ENCODE results near the gene FBH1.

DNA sequence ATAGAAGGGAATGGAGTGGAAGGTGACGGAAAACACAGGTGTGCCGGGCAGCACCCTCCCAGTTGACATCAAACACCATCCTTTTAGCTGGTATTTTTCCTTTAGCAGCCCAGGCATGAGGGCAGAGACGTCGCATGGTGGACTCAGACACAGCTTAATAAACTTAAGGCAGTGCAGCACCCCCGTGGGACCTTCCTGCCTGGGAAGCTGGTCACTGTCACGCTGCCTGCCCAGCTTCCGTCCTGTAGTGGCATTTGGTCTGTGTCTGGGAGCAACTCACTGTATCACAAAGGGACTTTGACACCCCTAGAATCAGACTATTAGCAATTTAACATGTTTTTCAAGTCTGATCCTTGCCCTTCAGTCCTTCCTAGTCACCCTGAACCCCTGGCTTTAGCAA is 51.5 kb downstream of the FBH1 start:
- no peak for TF ChIP-seq RAD21 (conservative IDR thresholded peaks at IDR 0.05)
- TF ChIP-seq, protein P1, sequence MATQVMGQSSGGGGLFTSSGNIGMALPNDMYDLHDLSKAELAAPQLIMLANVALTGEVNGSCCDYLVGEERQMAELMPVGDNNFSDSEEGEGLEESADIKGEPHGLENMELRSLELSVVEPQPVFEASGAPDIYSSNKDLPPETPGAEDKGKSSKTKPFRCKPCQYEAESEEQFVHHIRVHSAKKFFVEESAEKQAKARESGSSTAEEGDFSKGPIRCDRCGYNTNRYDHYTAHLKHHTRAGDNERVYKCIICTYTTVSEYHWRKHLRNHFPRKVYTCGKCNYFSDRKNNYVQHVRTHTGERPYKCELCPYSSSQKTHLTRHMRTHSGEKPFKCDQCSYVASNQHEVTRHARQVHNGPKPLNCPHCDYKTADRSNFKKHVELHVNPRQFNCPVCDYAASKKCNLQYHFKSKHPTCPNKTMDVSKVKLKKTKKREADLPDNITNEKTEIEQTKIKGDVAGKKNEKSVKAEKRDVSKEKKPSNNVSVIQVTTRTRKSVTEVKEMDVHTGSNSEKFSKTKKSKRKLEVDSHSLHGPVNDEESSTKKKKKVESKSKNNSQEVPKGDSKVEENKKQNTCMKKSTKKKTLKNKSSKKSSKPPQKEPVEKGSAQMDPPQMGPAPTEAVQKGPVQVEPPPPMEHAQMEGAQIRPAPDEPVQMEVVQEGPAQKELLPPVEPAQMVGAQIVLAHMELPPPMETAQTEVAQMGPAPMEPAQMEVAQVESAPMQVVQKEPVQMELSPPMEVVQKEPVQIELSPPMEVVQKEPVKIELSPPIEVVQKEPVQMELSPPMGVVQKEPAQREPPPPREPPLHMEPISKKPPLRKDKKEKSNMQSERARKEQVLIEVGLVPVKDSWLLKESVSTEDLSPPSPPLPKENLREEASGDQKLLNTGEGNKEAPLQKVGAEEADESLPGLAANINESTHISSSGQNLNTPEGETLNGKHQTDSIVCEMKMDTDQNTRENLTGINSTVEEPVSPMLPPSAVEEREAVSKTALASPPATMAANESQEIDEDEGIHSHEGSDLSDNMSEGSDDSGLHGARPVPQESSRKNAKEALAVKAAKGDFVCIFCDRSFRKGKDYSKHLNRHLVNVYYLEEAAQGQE (IDR thresholded peaks at IDR 0.05; ENCODE audit: borderline replicate concordance): no peak

Measured in neural cell (in vitro differentiated cells).